Stimulated activated CD8-positive, alpha-beta memory T cell treated with anti-CD3 and anti-CD28 coated beads, Interleukin-2, amount 100 ng/mL, for 48 hours (primary cell): ENCODE data around the gene BLTP3A.

Source experiments
- DNase-seq, 2 donors: peaks; one replicate each; pipeline ENCODE4 v3.0.0-alpha.2; 2020; ENCODE audit warnings: low read depth in 2 of 2

The BLTP3A gene

DNA sequence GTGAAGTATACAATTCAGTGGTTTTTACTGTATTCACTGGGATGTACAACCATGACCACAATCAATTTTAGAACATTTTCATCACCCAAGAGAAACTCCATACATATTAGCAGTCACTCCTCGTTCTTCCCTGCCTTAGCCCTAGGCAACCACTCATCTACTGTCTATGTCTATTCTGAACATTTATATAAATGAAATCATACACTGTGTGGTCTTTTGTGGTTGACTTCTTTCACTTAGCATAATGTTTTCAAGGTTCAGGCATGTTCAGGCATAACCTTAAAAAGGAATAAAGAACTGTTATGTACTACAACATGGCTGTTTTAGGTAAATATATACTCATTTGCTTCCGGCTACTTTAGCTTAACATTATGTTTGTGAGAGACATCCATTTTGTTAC lies 37.3 kb downstream of the BLTP3A start:
- no peak for DNase-seq

DNA sequence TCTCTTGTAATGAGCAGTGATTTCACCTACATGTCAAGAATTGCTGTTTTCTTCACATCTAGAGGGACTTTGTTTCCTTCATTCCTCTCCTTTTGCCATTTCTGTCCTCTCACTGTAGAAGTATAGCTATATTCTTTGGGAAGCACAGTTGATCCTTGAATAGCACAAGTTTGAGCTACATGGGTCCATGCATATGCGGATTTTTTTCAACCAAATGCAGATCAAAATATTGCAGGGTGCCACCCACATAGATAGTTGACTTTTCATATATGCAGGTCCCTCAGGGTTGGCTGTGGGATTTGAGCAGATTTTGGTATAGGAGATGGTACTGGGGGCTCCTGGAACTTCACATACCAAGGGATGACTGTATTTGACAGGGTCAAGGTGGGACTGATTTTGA lies 41.1 kb downstream of the BLTP3A start:
- no peak for DNase-seq

DNA sequence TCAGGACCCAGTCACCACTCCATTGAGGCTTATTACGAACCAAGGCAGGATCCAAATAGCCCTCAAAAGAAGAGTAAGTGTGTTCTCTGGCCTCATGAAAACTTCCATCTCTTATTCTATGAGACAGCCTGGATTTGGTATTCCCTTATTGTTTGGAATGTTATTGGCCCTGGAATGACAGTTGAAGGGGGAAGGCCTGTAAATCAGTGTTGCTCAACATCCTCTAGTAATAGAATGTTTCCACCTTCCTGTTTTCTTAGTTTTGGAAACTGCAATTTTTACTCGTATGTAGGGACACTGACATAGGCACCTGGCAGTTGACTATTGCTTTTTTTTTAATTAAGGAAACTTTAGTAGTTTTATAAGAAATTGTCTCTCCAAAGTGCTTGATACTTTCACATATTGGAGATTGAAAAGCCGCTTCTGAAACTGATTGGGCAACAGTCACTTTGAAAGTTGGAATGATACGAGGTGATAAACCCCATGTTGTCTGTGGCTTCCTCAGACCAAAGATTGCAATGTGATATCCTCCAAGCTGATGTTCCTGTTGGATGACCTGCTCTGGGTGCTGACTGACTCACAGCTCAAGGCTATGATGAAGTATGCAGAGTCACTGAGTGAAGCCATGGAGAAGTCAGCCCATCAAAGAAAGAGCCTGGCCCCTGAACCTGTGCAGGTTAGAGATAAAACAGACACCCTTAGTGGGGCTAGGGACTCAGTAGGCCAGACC lies 43.1 kb downstream of the BLTP3A start:
- no peak for DNase-seq

DNA sequence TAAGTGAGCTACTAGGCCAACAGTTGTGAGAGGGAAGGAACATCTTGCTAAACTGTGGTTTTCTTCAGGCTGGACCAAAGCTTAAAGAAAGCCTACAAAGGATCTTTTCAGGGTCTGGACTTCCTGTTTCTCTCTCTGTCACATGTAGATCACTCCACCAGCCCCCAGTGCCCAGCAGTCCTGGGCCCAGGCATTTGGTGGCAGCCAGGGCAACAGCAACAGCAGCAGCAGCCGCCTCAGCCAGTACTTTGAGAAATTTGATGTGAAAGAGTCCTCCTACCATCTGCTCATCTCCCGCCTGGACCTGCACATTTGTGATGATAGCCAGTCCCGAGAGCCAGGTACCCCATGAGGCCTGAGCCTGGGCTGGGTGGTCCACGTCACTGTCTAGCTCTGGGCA lies 44.1 kb downstream of the BLTP3A start:
- no peak for DNase-seq

DNA sequence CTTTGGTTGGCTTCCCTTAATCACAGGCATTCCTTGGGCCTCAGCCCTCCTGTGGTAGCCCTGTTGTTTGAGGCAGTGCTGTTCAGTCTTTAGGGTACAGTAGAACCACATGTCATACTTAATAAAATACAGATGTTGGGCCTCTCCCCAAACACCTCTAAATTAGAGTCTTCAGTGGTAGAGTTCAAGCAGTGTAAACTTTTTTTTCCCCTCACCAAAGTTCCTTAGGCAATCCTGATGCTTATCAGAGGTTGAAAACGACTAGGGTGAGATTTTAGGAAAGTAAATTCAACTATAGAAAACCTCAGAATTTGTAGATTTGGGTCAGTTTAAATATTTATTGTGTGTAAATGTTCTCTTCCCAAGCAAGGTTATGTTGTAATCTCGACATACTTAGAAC lies 44.6 kb downstream of the BLTP3A start:
- no peak for DNase-seq

DNA sequence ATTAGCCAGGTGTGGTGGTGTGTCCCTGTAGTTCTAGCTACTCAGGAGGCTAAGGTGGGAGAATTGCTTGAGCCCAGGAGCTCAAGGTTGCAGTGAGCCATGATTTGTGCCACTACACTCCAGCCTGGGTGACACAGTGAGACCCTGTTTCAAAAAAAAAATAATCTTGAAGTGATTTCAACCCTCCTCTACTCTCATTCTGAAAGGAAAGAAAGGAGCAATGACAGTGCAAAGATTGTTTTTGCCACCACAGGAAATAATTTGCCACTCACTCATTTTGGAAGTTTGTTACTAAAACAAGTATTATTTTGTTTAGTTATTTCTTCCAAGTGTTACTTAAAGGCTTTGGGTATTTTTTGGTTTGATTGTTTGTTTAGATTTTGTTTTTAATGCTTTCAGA lies 45.6 kb downstream of the BLTP3A start:
- no peak for DNase-seq

DNA sequence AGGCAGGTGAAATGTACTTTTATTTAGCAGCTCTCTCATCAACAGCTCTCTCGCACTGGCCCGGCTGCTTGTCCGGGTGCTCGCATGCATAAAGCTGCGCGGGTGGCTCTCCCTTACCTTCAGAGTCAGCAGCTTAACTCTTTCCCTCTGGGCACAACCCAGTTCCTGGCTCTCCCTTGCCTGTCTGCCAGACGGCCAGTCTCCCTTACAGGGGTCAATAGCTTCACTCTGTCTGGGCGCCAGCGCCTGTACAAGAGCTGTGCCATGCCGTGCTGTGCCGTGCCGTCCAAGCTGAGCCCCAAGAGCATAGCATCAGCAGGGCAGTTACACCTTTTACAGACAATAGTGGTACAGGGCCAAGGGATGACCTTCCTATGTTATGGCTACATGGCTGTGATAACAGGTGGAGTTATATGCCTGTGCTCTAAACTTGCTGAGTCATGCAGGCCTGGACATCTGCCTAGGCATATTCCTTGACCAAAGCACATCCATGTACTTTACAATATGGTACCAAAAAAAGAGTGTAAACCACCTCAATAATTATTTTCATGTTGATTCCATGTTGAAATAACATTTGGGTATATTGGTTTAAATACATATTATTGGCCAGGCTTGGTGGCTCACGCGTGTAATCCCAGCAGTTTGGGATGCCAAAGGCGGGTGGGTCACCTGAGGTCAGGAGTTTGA lies 47.9 kb downstream of the BLTP3A start:
- DNase-seq: no peak
